KOPT-K1 (cell line): Measurements from ENCODE around the gene EPC2.

Experiments
- H3K27ac ChIP-seq: fragments of 200-600 bp; sonication (generic); 2 replicates; pipeline ENCODE4 v1.5.1; 2016; ENCODE audit warnings: antibody characterized with exemption, mild to moderate bottlenecking, low read depth, low read length; ENCODE audit not compliant: poor library complexity, severe bottlenecking
- H3K36me3 ChIP-seq: fragments of 200-600 bp; sonication (generic); 2 replicates; pipeline ENCODE4 v1.5.1; 2017; ENCODE audit warnings: antibody characterized with exemption, mild to moderate bottlenecking, low read length, moderate library complexity; ENCODE audit not compliant: insufficient read depth
- H3K9me3 ChIP-seq: fragments of 200-600 bp; sonication (generic); 2 replicates; pipeline ENCODE4 v1.5.1; 2017; ENCODE audit warnings: antibody characterized with exemption, low read length, mild to moderate bottlenecking; ENCODE audit not compliant: insufficient read depth, poor library complexity, severe bottlenecking

The EPC2 gene

DNA sequence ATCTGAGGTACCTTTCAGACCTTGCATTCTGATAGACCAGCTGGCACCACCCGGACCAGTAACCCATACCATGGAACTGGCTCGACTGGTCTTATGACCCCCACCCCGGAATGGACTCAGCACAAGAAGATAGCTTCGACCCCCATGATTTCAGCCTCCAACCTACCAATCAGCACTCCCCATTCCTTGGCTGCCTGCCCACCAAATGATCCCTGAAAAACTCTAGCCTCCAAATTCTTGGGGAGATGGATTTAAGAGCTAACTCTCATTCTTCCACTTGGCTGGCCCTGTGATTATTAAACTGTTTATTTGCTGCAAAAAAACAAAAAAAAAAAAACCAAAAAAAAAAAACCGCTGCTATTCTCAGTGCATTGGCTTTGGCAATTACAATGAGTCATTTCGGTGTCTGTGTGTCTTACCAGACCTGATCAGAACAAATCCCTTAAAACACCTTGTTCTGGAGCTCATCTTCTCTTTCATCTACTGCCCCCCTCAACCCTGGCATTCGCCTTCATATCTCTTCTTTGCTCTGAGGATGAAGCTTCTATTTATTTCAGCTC lies 170.4 kb downstream of the EPC2 start:
- no peak overlapping the region for H3K27ac ChIP-seq
- no peaks in the 10 kb centered on the region for H3K36me3 ChIP-seq
- no peaks in the 10 kb centered on the region for H3K9me3 ChIP-seq

DNA sequence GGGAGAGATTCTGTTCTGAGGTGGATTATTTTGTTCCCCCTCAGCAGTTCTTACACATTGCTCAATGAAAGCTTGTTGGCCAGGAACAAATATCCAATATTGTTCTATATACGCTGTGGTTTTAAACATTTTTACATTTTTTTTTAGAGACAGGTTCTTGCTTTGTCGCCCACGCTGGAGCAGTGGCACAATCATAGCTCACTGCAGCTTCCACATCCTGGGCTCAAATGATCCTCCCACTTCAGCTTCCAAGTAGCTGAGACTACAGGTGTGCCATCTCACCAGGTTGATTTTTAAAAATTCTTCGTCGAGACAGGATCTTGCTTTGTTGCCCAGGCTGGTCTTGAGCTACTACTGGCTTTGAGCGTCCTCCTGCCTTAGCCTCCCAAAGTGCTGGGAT lies 171.6 kb downstream of the EPC2 start:
- no peaks in the 10 kb centered on the region for H3K9me3 ChIP-seq
- H3K36me3 ChIP-seq, result no peaks in the 10 kb centered on the region
- no peak overlapping the region for H3K27ac ChIP-seq

DNA sequence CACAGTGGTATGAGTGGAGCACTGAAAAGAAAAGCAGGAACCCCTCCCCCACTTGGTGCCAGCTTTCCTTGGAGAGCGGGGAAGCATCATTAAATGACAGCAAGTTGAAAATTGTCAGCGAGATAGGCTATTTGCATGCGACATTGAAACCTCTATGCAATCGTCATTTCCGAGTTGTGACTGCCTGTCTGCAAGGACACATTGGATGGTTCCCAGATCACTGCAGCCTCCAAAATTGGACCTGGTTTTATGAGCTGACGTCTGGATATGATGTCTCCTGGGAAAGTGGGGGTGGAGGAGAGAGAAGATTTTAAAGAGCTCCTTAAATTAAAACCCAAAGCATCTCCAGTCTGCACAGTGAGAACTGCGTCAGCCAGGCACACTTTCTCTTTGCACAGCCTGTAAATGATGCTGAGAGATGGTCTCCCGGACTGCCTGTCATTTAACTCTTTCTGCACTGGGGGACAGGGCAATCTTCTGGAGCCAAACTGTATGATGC lies 172.7 kb downstream of the EPC2 start:
- H3K27ac ChIP-seq, result no peak overlapping the region
- no peaks in the 10 kb centered on the region for H3K36me3 ChIP-seq
- no peaks in the 10 kb centered on the region for H3K9me3 ChIP-seq

DNA sequence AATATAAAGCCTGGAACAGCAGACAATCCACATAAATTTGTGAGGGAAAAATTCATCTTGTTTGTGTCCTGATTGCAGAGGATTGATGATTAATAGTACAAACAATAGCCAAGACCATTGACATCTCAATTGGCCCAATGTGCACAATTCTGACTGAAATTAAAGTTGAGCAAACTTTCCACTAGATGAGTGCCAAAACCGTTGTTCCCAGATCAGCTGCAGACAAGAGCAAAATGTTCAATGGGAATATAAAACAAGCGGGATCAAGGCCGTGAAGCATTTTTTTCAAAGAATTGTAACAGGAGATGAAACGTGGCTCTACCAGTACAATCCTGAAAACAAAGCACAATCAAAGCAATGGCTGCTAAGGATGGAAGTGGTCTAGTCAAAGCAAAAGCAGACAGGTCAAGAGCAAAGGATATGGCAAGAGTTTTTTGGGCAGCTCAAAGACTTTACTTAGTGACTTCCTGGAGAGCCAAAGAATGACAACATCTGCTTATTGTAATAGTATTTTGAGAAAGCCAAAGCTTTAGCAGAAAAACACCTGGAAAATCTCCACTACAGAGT lies 174.6 kb downstream of the EPC2 start:
- H3K9me3 ChIP-seq, result no peaks in the 10 kb centered on the region
- no peaks in the 10 kb centered on the region for H3K36me3 ChIP-seq
- H3K27ac ChIP-seq, result no peak overlapping the region

DNA sequence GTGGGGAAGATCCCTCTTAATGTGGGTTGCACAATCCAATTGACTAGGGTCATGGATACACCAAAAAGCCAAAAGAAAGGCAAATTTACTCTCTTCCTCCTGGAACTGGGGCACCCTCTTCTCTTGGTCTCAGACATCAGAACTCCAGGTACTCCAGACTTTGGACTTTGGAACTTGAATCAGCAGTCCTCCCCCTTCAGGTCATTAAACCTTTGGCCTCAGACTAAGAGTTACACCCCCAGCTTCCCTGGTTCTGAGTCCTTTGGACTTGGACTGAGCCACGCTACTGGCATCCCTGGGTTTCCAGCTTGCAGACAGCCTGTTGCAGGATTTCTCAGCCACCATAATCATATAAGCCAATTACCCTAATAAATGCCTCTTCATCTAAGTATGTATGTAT lies 179.6 kb downstream of the EPC2 start:
- H3K9me3 ChIP-seq, result peaks cover 14% of the 10 kb centered on the region
- no peak overlapping the region for H3K27ac ChIP-seq
- no peaks in the 10 kb centered on the region for H3K36me3 ChIP-seq

DNA sequence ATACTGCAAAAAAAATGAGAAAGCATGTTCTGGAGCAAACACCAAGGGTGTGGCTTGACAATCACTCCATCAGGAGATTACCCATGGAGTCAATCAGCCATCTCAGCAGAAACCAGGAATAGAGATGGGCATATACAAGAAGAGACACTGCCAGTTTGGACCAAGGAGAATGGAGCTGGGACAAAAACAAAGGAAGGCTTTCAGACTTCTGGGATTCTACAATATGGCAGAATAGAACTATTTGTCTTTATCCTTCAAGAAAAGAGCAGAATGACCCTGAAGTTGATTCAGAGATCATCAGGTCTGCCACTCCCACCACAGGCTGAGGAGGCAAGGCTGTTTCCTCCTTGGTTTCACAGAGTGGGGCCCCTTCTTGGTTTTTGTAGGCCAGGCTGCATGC lies 182.2 kb downstream of the EPC2 start:
- no peaks in the 10 kb centered on the region for H3K36me3 ChIP-seq
- H3K9me3 ChIP-seq, result peaks cover 14% of the 10 kb centered on the region
- no peak overlapping the region for H3K27ac ChIP-seq

DNA sequence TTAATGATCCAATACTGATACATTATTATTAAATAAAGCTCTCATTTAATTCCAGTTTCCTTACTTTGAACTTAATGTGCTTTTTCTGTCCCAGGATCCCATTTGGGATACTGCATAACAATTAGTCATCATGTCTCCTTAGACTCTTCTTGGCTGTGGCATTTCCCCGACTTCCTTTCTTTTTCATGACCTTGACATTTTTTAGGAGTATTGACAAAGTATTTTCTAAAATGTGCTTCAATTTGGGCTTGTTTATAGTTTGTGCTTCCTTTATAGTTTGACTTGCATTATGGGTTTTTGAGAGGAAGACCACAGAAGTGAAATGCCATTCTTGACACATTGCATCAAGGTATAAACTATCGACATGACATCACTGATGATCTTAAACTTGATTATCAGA lies 184.4 kb downstream of the EPC2 start:
- H3K36me3 ChIP-seq, result no peaks in the 10 kb centered on the region
- H3K9me3 ChIP-seq, result peaks cover 14% of the 10 kb centered on the region
- H3K27ac ChIP-seq, result no peak overlapping the region

DNA sequence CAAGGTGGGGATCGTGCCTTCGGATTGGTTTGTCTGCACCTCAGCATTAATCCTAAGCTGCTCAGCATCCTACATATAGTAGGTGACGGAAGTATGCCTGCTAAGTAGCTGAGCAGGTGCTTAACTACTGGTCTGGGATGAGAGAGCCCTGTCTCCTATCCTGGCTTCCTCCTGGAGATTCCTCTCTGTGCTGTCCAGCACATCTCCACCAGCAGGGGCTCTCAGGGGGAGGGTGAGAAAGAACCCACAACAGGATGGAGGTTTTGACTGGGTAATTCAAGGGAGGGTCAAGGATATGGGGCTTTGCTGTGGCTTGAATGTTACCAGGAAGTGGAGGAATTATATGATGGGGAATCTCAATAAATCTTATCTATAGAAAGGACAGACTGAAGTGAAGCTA lies 185.1 kb downstream of the EPC2 start:
- no peaks in the 10 kb centered on the region for H3K36me3 ChIP-seq
- H3K27ac ChIP-seq, result no peak overlapping the region
- H3K9me3 ChIP-seq, result peaks cover 14% of the 10 kb centered on the region

DNA sequence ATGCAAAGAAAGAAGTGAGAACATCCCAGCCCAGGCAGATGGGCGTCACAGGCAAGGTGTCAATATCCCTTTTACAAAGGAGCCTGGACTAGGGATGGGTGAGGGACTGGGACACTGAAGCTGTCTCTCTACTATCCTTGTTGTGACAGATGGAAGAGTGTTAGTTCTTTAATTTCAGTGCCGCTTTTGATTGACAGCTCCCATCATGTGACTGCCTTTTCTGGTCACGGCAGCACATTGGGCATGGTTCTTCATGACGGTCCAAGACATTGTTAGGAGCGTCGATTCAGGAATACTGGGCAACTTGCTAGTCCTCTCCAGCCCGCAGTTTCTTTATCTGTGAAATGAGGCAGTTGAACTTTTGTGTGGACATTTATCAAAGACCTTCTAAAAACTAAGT lies 188.1 kb downstream of the EPC2 start:
- no peak overlapping the region for H3K27ac ChIP-seq
- no peaks in the 10 kb centered on the region for H3K9me3 ChIP-seq
- no peaks in the 10 kb centered on the region for H3K36me3 ChIP-seq
